Measurements from ENCODE around the gene TBX2.

TBX2 gene

GRCh38 chr17:61387511-61388305, 11.9 kb upstream of the TBX2 start:
- Histone ChIP-seq H3K9ac (no peak overlapping the region), H3K36me3 (no peaks in the 10 kb centered on the region), H3K27ac (no peak overlapping the region), H4K20me1 (0 out of 2 replicates have a peak, but pooled peaks cover 6% of the 10 kb centered on the region), H3K4me3 (no peak overlapping the region), H3K4me1 (no peaks in the 10 kb centered on the region; the same call in 1 of the 2 replicates), H3K27me3 (no peaks in the 10 kb centered on the region), H3K4me2 (no peak overlapping the region), H3K9me3 (no peaks in the 10 kb centered on the region)
- no peak for TF ChIP-seq Cebpa-rat (IDR thresholded peaks at IDR 0.05)

GRCh38 chr17:61388561-61389356, 10.9 kb upstream of the TBX2 start:
- no peaks in the 10 kb centered on the region for H3K36me3 ChIP-seq
- no peak overlapping the region for H3K9ac ChIP-seq
- H3K4me2 ChIP-seq: no peak overlapping the region
- H3K27me3 ChIP-seq: peaks cover 7% of the 10 kb centered on the region
- no peaks in the 10 kb centered on the region; the same call in 1 of the 2 replicates for H3K4me1 ChIP-seq
- H4K20me1 ChIP-seq: peaks cover 11% of the 10 kb centered on the region; the same call in 1 of the 2 replicates
- TF ChIP-seq Cebpa-rat (IDR thresholded peaks at IDR 0.05): no peak
- H3K27ac ChIP-seq: no peak overlapping the region
- H3K9me3 ChIP-seq: no peaks in the 10 kb centered on the region
- H3K4me3 ChIP-seq: no peak overlapping the region

DNA sequence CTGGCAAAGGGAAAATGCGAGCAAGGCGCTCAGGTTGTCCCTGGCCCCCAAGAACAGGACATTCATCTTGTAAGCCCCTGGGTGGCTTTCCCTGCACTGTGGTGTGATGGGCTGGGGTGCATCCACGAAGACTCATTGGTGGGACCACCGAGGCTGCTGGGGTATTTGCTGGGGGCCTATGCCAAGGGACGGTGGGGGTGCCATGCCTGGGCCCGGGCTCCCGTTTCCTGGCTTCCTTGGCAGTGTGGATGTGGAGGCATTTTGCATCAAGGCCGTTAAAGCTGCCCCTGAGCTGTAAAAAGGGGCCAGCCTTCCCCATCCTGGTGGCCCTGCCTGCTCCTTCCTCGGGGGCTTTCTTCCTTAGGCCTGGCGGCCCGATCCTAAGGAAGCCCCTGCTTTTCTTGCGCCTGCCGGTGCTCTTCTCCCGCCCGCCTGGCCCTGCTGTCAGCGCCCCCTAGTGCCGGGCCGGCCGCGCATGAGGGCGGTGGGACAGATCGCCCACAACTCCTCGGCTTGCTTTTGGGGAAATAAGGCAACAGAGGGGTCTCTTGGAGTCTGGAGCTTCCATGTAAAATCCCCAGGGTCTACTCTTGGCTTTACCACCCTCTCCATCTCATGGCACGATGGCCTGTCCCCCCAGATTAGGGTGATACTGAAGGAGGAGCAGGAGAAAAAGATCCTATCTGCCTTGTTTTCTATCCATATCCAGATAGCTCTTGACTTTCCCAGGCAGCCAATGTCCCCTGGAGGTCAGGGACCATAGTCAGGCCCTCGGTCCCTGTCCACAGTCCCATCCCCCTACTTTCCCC, 9.8 kb upstream of the TBX2 start:
- no peak overlapping the region for H3K9ac ChIP-seq

GRCh38 chr17:61390479-61390791, 9.2 kb upstream of the TBX2 start:
- Histone ChIP-seq H3K4me2 (no peak overlapping the region), H3K27ac (no peak overlapping the region), H3K27me3 (peaks cover 24% of the 10 kb centered on the region), H3K4me3 (no peak overlapping the region), H3K36me3 (no peaks in the 10 kb centered on the region), H4K20me1 (peaks cover 21% of the 10 kb centered on the region; the same call in 1 of the 2 replicates), H3K9ac (no peak overlapping the region), H3K4me1 (no peaks in the 10 kb centered on the region; the same call in 1 of the 2 replicates), H3K9me3 (no peaks in the 10 kb centered on the region)
- no peak for TF ChIP-seq Cebpa-rat (IDR thresholded peaks at IDR 0.05)

More for the DNA sequence above, 9.8 kb upstream of the TBX2 start:
- Histone ChIP-seq H3K27me3 (peaks cover 18% of the 10 kb centered on the region), H3K4me2 (no peak overlapping the region), H3K9me3 (no peaks in the 10 kb centered on the region), H3K4me3 (no peak overlapping the region), H3K36me3 (no peaks in the 10 kb centered on the region), H4K20me1 (peaks cover 21% of the 10 kb centered on the region; the same call in 1 of the 2 replicates), H3K4me1 (no peaks in the 10 kb centered on the region; the same call in 1 of the 2 replicates), H3K27ac (no peak overlapping the region)
- no peak for TF ChIP-seq Cebpa-rat (IDR thresholded peaks at IDR 0.05)

GRCh38 chr17:61391595-61392291, 7.9 kb upstream of the TBX2 start:
- Histone ChIP-seq H3K36me3 (no peaks in the 10 kb centered on the region), H4K20me1 (peaks cover 29% of the 10 kb centered on the region; the same call in 1 of the 2 replicates), H3K4me3 (no peak overlapping the region), H3K27ac (no peak overlapping the region), H3K27me3 (peaks cover 37% of the 10 kb centered on the region), H3K9ac (no peak overlapping the region), H3K4me2 (no peak overlapping the region), H3K9me3 (peaks cover 7% of the 10 kb centered on the region), H3K4me1 (no peaks in the 10 kb centered on the region; the same call in 1 of the 2 replicates)
- no peak for TF ChIP-seq Cebpa-rat (IDR thresholded peaks at IDR 0.05)

DNA sequence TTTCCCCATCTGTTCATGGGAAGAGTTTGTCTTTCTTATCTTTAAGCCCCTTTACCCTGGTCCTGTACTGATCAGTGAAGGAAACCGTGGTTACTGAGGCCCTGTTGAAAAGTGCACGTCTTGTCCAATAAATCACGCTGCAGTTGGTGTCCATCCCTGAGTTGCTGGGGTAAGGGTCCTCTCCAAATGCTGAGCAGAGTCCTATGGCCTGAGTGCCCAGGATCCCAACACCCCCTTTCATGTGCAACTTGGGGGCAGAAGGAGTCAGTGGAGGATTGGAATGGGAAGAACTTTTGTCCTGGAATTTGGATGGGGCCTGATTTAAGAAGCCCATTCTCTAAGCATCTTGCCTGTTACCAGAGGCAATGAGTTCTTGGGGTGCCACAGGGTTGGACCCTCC, 7.0 kb upstream of the TBX2 start:
- Histone ChIP-seq H3K4me3 (no peak overlapping the region), H3K36me3 (no peaks in the 10 kb centered on the region), H3K4me2 (no peak overlapping the region), H4K20me1 (peaks cover 36% of the 10 kb centered on the region; the same call in 1 of the 2 replicates), H3K27ac (no peak overlapping the region), H3K4me1 (no peaks in the 10 kb centered on the region; the same call in 1 of the 2 replicates), H3K9me3 (peaks cover 10% of the 10 kb centered on the region), H3K27me3 (peaks cover 46% of the 10 kb centered on the region), H3K9ac (no peak overlapping the region)
- TF ChIP-seq Cebpa-rat (IDR thresholded peaks at IDR 0.05): no peak

GRCh38 chr17:61393550-61393903, 6.1 kb upstream of the TBX2 start:
- Histone ChIP-seq H3K27me3 (peaks cover 55% of the 10 kb centered on the region), H3K27ac (no peak overlapping the region), H3K36me3 (no peaks in the 10 kb centered on the region), H3K9me3 (peaks cover 10% of the 10 kb centered on the region), H3K4me2 (no peak overlapping the region), H3K9ac (no peak overlapping the region), H3K4me1 (no peaks in the 10 kb centered on the region), H3K4me3 (no peak overlapping the region), H4K20me1 (peaks cover 45% of the 10 kb centered on the region)
- no peak for TF ChIP-seq Cebpa-rat (IDR thresholded peaks at IDR 0.05)

DNA sequence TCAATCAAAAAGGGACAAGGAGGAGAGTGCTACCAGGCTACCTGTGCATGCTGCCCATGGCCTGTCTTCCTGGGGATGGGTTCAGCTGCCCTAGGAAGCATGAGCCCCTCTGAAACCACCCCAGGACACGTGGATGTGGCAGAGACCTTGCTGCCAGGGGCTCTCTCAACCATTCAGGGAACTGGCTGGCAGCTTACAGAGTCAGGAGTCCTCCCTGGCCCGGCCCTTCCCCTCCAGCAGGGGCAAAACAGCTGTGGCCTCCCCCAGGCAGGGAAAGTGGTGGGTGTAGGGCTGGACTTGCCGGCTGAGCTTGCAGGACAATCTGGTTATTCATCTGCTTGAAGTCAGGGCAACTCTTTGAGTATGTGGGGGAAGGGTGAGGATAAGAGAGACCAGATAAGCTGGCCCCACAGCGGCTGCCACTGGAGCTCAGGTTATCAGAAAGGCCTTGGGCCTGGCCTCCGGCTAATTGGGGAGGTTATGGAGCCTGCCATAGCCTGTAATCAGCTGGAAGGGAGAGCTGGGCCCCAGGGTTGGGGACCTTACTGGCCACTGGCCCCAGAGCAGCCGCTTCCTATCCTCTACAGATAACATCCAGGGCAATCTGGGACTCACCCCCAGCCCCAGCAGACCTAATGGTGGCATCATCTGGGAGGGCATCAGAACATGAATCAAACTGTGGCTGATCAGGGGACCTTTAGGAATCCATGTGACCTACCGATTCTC, 5.6 kb upstream of the TBX2 start:
- no peak overlapping the region for H3K9ac ChIP-seq
- no peak for TF ChIP-seq Cebpa-rat (IDR thresholded peaks at IDR 0.05)
- peaks cover 50% of the 10 kb centered on the region for H4K20me1 ChIP-seq
- H3K27me3 ChIP-seq: peaks cover 60% of the 10 kb centered on the region
- H3K4me2 ChIP-seq: no peak overlapping the region
- H3K27ac ChIP-seq: no peak overlapping the region
- H3K9me3 ChIP-seq: peaks cover 10% of the 10 kb centered on the region
- H3K36me3 ChIP-seq: no peaks in the 10 kb centered on the region
- H3K4me1 ChIP-seq: peaks cover 4% of the 10 kb centered on the region
- H3K4me3 ChIP-seq: no peak overlapping the region

Data from BLaER1 (cell line).